GM23338 (cell line): ENCODE results near the gene CDKN1A.

Source experiments
- CREB1 ChIP-seq: fragments of 250-450 bp; sonication (Bioruptor Pico); IDR thresholded peaks from 2 replicates; pipeline ENCODE4 v1.5.0; 2020; ENCODE audit warnings: low read depth, mild to moderate bottlenecking, moderate library complexity
- EZH2 ChIP-seq: fragments of 200-600 bp; sonication (generic); IDR thresholded peaks from one replicate; pipeline ENCODE4 v1.8.0; 2017; ENCODE audit warnings: antibody characterized with exemption, mild to moderate bottlenecking, low read depth; ENCODE audit not compliant: unreplicated experiment
- EZH2phosphoT487 ChIP-seq: fragments of 200-600 bp; sonication (generic); IDR thresholded peaks from one replicate; pipeline ENCODE4 v1.8.1; 2018; ENCODE audit warnings: antibody characterized with exemption; ENCODE audit not compliant: unreplicated experiment
- POLR2AphosphoS5 ChIP-seq: IDR thresholded peaks from 2 replicates; pipeline ENCODE4 v1.6.1; 2016; ENCODE audit warnings: antibody characterized with exemption, low read depth
- ZNF114 ChIP-seq: fragments of 250-450 bp; sonication (Bioruptor Pico); IDR thresholded peaks from 2 replicates; pipeline ENCODE4 v1.5.0; 2020; ENCODE audit warnings: mild to moderate bottlenecking, moderate library complexity
- TF ChIP-seq, protein P1 (sequence below), 2 experiments: fragments of 200-600 bp in 1 of 2; sonication (generic) in 1 of 2; conservative IDR thresholded peaks; 2 replicates each; pipeline versions ENCODE4 v1.5.1 to v1.6.1; 2016 to 2017; ENCODE audit warnings: antibody characterized with exemption in 2 of 2, low read depth in 2 of 2, mild to moderate bottlenecking in 2 of 2, moderate library complexity in 1 of 2
- TF ChIP-seq, protein P2 (sequence below): IDR thresholded peaks from one replicate; pipeline ENCODE4 v1.6.1; 2018; ENCODE audit warnings: antibody characterized with exemption; ENCODE audit not compliant: unreplicated experiment
- TF ChIP-seq, protein P3 (sequence below): IDR thresholded peaks from 2 replicates; pipeline ENCODE4 v1.6.1; 2016; ENCODE audit warnings: antibody characterized with exemption

DNA sequence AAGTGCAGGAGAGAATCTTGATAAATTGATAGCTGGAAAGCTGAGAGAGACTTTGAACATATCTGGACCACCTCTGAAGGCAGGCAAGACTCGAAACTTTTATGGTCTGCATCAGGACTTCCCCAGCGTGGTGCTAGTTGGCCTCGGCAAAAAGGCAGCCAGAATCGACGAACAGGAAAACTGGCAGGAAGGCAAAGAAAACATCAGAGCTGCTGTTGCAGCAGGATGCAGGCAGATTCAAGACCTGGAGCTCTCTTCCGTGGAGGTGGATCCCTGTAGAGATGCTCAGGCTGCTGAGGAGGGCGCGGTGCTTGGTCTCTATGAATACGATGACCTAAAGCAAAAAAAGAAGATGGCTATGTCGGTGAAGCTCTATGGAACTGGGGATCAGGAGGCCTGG lies 4.6 kb upstream of the CDKN1A start:
- TF ChIP-seq, protein P1, sequence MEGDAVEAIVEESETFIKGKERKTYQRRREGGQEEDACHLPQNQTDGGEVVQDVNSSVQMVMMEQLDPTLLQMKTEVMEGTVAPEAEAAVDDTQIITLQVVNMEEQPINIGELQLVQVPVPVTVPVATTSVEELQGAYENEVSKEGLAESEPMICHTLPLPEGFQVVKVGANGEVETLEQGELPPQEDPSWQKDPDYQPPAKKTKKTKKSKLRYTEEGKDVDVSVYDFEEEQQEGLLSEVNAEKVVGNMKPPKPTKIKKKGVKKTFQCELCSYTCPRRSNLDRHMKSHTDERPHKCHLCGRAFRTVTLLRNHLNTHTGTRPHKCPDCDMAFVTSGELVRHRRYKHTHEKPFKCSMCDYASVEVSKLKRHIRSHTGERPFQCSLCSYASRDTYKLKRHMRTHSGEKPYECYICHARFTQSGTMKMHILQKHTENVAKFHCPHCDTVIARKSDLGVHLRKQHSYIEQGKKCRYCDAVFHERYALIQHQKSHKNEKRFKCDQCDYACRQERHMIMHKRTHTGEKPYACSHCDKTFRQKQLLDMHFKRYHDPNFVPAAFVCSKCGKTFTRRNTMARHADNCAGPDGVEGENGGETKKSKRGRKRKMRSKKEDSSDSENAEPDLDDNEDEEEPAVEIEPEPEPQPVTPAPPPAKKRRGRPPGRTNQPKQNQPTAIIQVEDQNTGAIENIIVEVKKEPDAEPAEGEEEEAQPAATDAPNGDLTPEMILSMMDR (conservative IDR thresholded peaks at IDR 0.05; ENCODE audit: low read depth in 2 of 2): no peak
- TF ChIP-seq CREB1 (CRISPR knock-in tag) (no peak), EZH2 (no peak), POLR2AphosphoS5 (no peak), EZH2phosphoT487 (no peak), ZNF114 (CRISPR knock-in tag) (no peak)
- TF ChIP-seq, protein P2, sequence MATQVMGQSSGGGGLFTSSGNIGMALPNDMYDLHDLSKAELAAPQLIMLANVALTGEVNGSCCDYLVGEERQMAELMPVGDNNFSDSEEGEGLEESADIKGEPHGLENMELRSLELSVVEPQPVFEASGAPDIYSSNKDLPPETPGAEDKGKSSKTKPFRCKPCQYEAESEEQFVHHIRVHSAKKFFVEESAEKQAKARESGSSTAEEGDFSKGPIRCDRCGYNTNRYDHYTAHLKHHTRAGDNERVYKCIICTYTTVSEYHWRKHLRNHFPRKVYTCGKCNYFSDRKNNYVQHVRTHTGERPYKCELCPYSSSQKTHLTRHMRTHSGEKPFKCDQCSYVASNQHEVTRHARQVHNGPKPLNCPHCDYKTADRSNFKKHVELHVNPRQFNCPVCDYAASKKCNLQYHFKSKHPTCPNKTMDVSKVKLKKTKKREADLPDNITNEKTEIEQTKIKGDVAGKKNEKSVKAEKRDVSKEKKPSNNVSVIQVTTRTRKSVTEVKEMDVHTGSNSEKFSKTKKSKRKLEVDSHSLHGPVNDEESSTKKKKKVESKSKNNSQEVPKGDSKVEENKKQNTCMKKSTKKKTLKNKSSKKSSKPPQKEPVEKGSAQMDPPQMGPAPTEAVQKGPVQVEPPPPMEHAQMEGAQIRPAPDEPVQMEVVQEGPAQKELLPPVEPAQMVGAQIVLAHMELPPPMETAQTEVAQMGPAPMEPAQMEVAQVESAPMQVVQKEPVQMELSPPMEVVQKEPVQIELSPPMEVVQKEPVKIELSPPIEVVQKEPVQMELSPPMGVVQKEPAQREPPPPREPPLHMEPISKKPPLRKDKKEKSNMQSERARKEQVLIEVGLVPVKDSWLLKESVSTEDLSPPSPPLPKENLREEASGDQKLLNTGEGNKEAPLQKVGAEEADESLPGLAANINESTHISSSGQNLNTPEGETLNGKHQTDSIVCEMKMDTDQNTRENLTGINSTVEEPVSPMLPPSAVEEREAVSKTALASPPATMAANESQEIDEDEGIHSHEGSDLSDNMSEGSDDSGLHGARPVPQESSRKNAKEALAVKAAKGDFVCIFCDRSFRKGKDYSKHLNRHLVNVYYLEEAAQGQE: no peak
- TF ChIP-seq, protein P3, sequence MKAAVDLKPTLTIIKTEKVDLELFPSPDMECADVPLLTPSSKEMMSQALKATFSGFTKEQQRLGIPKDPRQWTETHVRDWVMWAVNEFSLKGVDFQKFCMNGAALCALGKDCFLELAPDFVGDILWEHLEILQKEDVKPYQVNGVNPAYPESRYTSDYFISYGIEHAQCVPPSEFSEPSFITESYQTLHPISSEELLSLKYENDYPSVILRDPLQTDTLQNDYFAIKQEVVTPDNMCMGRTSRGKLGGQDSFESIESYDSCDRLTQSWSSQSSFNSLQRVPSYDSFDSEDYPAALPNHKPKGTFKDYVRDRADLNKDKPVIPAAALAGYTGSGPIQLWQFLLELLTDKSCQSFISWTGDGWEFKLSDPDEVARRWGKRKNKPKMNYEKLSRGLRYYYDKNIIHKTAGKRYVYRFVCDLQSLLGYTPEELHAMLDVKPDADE: no peak
